Stimulated activated memory B cell treated with anti-CD40 and anti-IgM and Interleukin-4, amounts not matched to agents 10 μg/mL and 1 μg/mL and 100 μg/mL, for 72 hours (primary cell): ENCODE data around the gene KSR1.
"Not testable (repeated sequence)": the region's sequence is repeated elsewhere in the genome, so short reads cannot be mapped to it uniquely, and the experiment has no call there.

Experiments used
- ATAC-seq: fragments of 150-1000 bp; cut with Tn5 transposase; 2 replicates; pipeline ENCODE4 v1.10.0; 2021
- H3K27ac Mint-ChIP-seq: one replicate; pipeline ENCODE4 v1.8.0; 2022; ENCODE audit warnings: mild to moderate bottlenecking, mixed read lengths
- H3K27me3 Mint-ChIP-seq: one replicate; pipeline ENCODE4 v1.8.0; 2022; ENCODE audit warnings: mixed read lengths
- H3K36me3 Mint-ChIP-seq: one replicate; pipeline ENCODE4 v1.8.0; 2022; ENCODE audit warnings: mixed read lengths
- H3K4me1 Mint-ChIP-seq: one replicate; pipeline ENCODE4 v1.8.0; 2022; ENCODE audit warnings: mixed read lengths
- H3K4me3 Mint-ChIP-seq: one replicate; pipeline ENCODE4 v1.8.0; 2022; ENCODE audit warnings: mild to moderate bottlenecking, moderate library complexity, mixed read lengths
- H3K9me3 Mint-ChIP-seq: one replicate; pipeline ENCODE4 v1.8.0; 2022; ENCODE audit warnings: mixed read lengths

Gene KSR1

DNA sequence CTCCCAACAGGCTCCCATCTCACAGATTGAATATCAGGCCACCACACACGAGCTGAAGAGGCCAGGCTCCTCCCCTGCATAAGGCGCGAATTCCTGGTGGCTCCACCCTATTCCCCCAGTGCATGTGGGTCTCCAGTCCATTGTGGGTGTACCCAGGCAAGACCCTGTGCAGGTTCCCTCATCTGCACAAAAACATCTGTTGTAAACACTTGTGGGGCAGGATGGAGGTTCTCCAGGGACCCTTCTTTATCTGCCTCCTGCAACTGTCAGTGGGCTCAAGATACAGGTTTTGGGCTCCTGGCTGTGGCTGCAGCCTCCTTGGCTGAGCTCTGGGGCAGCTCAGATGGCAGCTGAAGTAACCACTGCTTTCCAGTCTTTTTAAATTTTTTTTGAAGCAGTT lies 157.2 kb downstream of the KSR1 start:
- Mint-ChIP-seq H3K4me1 (peaks cover 7% of the 10 kb centered on the region), H3K9me3 (no peaks in the 10 kb centered on the region), H3K4me3 (no peak overlapping the region), H3K27ac (no peak overlapping the region), H3K36me3 (peaks cover 75% of the 10 kb centered on the region), H3K27me3 (no peaks in the 10 kb centered on the region)
- ATAC-seq, result no peak

DNA sequence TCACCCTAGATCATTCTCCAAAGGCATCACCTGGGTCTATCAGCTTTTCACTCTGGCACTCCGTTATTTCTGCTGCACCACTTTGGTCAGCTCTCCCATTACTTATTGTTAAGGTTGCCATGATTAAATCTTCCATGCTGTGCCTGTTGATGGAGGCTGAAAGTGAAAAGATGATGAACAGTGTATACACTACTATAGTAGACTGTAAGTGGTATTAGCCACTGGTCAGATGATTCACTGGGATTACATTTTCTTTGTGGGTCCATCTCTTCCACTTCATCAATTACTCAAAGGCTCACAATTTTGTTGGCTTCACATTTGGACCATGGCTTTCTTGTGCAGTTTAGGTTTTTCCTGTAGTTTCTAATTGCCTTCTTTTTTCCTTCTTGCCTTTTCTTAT lies 158.9 kb downstream of the KSR1 start:
- Mint-ChIP-seq H3K9me3 (no peaks in the 10 kb centered on the region), H3K36me3 (peaks cover 65% of the 10 kb centered on the region), H3K27ac (no peak overlapping the region), H3K4me3 (no peak overlapping the region), H3K27me3 (no peaks in the 10 kb centered on the region), H3K4me1 (peaks cover 7% of the 10 kb centered on the region)
- no peak for ATAC-seq

DNA sequence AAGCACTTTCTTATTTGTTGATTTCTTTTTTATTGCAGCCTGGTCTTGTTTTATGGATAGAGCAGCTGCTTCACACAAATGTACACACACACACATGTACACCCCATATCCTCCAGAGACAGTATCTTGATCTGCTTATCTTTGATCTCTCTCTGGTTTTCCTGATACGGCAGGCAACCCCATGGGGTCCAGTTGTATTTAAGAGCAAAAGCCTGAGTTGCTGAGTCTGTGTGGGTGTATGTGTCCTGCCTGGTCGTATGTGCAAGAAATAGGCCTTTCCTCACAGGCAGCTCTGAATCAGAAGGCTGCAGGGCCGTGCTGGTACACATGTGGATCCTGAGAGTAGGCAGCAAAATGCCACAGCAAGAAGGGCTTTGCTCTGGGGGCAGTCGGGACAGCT lies 160.2 kb downstream of the KSR1 start:
- ATAC-seq, result no peak
- Mint-ChIP-seq H3K27ac (peak overlapping the region; percentile 64), H3K9me3 (no peaks in the 10 kb centered on the region), H3K27me3 (no peaks in the 10 kb centered on the region), H3K36me3 (peaks cover 66% of the 10 kb centered on the region), H3K4me1 (peaks cover 7% of the 10 kb centered on the region), H3K4me3 (no peak overlapping the region)

DNA sequence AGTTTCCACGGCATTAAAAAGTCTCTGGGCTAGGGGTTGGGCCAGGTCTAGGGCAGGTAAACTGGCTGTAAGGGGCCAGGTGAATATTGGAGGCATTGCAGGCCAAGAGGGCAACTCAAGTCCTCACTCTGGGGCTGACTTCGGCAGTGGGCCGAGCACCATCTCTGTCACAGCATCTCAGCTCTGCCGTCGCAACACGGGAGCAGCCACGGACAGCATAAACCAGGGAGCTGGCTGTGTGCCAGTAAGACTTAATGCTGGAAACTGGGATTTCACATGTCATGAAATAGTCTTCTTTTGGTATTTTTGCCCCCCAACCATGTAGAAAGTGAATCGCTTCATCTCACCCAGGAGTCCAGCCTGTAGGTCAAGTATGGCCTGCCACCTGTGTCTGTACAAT lies 162.2 kb downstream of the KSR1 start:
- H3K27ac Mint-ChIP-seq, result no peak overlapping the region
- H3K36me3 Mint-ChIP-seq, result peaks cover 63% of the 10 kb centered on the region
- peaks cover 7% of the 10 kb centered on the region for H3K4me1 Mint-ChIP-seq
- H3K27me3 Mint-ChIP-seq, result no peaks in the 10 kb centered on the region
- no peak overlapping the region for H3K4me3 Mint-ChIP-seq
- H3K9me3 Mint-ChIP-seq, result no peaks in the 10 kb centered on the region
- no peak for ATAC-seq

GRCh38 chr17:27620721-27621120 lies 164.5 kb downstream of the KSR1 start:
- Mint-ChIP-seq H3K4me1 (peaks cover 7% of the 10 kb centered on the region), H3K9me3 (no peaks in the 10 kb centered on the region), H3K4me3 (no peak overlapping the region), H3K27me3 (no peaks in the 10 kb centered on the region), H3K36me3 (peaks cover 63% of the 10 kb centered on the region), H3K27ac (no peak overlapping the region)
- no peak for ATAC-seq

DNA sequence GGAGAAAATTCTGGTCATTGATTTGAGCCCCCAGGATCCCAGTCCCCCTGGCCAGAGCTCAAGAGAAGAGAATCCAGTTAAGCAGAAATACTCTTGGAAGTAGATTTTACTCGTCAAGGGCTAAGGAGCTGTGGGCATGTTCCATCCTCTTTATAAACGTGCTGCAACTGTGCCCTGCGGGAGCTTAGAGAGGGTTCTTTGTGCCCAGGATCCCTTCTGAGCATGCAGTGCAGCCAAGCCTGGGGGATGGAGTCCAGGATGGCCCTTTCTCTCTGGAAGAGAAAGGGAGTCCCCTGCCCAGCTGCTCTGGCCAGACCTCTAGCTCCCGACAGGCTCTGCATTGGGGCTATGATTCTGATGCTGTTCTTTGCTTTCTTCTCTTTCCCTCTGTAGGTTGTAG lies 165.3 kb downstream of the KSR1 start:
- Mint-ChIP-seq H3K27ac (no peak overlapping the region), H3K9me3 (peaks cover 3% of the 10 kb centered on the region), H3K36me3 (peaks cover 63% of the 10 kb centered on the region), H3K4me1 (peaks cover under 1% of the 10 kb centered on the region), H3K27me3 (no peaks in the 10 kb centered on the region), H3K4me3 (no peak overlapping the region)
- no peak for ATAC-seq

GRCh38 chr17:27621942-27622559 lies 165.8 kb downstream of the KSR1 start:
- Mint-ChIP-seq H3K4me3 (no peak overlapping the region), H3K36me3 (peaks cover 60% of the 10 kb centered on the region), H3K9me3 (peaks cover 3% of the 10 kb centered on the region), H3K27ac (no peak overlapping the region), H3K4me1 (no peaks in the 10 kb centered on the region), H3K27me3 (no peaks in the 10 kb centered on the region)
- no peak for ATAC-seq

- no peaks in the 10 kb centered on the region for H3K4me1 Mint-ChIP-seq
- H3K4me3 Mint-ChIP-seq, result no peak overlapping the region
- ATAC-seq, result no peak
- H3K36me3 Mint-ChIP-seq, result peaks cover 51% of the 10 kb centered on the region
- H3K27me3 Mint-ChIP-seq, result no peaks in the 10 kb centered on the region
- H3K27ac Mint-ChIP-seq, result no peak overlapping the region
- peaks cover 3% of the 10 kb centered on the region for H3K9me3 Mint-ChIP-seq
These were observed 166.7 kb downstream of the KSR1 start for GRCh38 chr17:27622986-27623385.

- Mint-ChIP-seq H3K4me1 (no peaks in the 10 kb centered on the region), H3K36me3 (peaks cover 51% of the 10 kb centered on the region), H3K4me3 (no peak overlapping the region), H3K27me3 (no peaks in the 10 kb centered on the region), H3K9me3 (peaks cover 3% of the 10 kb centered on the region), H3K27ac (no peak overlapping the region)
- no peak for ATAC-seq
These were observed 167.4 kb downstream of the KSR1 start for GRCh38 chr17:27623614-27624013.

DNA sequence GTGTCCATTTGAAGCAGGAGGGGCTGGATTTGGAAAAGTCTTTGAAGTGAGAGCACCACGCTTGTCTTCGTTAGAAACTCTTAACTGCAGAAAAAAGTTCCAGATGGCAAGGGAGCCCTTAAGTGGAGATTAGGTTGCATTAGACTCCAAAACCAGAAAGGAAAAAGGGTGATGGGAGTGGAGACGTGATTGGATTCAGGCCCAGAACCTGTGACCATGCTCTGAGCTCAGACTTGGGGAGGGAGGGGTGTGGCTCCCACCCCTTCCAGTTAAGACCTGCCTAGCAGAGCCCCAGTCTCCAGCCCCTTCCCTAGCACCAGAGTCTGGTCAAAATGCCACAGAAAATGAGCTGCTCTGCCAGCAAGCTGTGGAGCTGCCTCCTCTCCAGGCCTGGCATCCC lies 168.3 kb downstream of the KSR1 start:
- Mint-ChIP-seq H3K27ac (no peak overlapping the region), H3K4me1 (no peaks in the 10 kb centered on the region), H3K27me3 (no peaks in the 10 kb centered on the region), H3K4me3 (no peak overlapping the region), H3K9me3 (peaks cover 3% of the 10 kb centered on the region), H3K36me3 (peaks cover 51% of the 10 kb centered on the region)
- no peak for ATAC-seq

DNA sequence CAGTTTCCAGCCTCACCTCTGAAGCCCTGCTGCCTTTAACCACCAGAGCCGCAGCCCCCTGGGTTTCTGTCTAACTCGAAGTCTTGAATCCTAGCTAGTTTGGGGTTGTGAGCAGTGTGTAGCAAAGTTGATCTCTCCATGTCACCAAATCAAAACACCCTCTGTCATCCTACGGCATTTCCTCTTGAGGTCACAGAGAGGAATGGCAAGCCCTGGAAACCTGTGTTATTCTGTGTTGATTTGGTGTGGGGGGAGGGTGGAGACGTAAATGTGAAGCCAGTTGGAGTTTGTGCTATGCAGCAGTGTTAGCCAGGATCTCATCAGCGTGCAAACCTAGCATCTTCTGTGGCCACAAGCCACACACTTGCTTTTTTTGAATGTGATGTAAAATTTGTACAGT lies 169.6 kb downstream of the KSR1 start:
- H3K9me3 Mint-ChIP-seq, result peaks cover 3% of the 10 kb centered on the region
- no peaks in the 10 kb centered on the region for H3K27me3 Mint-ChIP-seq
- peaks cover 4% of the 10 kb centered on the region for H3K4me1 Mint-ChIP-seq
- no peak for ATAC-seq
- H3K36me3 Mint-ChIP-seq, result peaks cover 48% of the 10 kb centered on the region
- H3K4me3 Mint-ChIP-seq, result no peak overlapping the region
- H3K27ac Mint-ChIP-seq, result no peak overlapping the region

- H3K4me3 Mint-ChIP-seq, result no peak overlapping the region
- ATAC-seq, result no peak
These were observed 171.3 kb downstream of the KSR1 start for GRCh38 chr17:27627514-27627913.

DNA sequence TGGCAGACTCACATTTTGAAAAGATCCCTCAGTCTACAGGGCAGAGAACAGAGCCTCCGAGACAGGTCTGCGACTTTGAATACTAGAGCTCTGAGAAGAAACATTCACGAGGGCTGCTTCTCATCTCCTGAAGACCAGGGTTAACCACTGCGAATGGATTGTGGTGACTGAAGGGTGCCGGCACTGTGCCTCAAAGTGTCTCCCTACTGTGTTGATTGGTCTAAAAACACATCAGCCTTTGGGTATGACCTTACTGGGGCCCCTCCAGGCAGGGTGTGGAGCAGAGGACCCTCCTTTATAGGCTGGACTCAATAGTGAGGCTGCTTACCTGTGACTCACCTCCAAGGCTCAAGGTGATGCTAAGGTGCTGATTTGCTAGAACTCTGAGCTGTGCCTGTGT lies 172.1 kb downstream of the KSR1 start:
- Mint-ChIP-seq H3K27ac (no peak overlapping the region), H3K9me3 (peaks cover 3% of the 10 kb centered on the region), H3K36me3 (peaks cover 32% of the 10 kb centered on the region), H3K4me1 (peaks cover 24% of the 10 kb centered on the region), H3K27me3 (no peaks in the 10 kb centered on the region), H3K4me3 (no peak overlapping the region)
- no peak for ATAC-seq

More at GRCh38 chr17:27627514-27627913, 171.3 kb downstream of the KSR1 start:
- Mint-ChIP-seq H3K4me1 (peaks cover 20% of the 10 kb centered on the region), H3K9me3 (peaks cover 3% of the 10 kb centered on the region), H3K27me3 (no peaks in the 10 kb centered on the region), H3K27ac (no peak overlapping the region), H3K36me3 (peaks cover 36% of the 10 kb centered on the region)

- Mint-ChIP-seq H3K4me1 (peaks cover 28% of the 10 kb centered on the region), H3K36me3 (peaks cover 24% of the 10 kb centered on the region)
- not testable (repeated sequence) for H3K9me3 Mint-ChIP-seq, H3K27me3 Mint-ChIP-seq, H3K27ac Mint-ChIP-seq, H3K4me3 Mint-ChIP-seq, ATAC-seq
These were observed 173.0 kb downstream of the KSR1 start for GRCh38 chr17:27629260-27629659.

DNA sequence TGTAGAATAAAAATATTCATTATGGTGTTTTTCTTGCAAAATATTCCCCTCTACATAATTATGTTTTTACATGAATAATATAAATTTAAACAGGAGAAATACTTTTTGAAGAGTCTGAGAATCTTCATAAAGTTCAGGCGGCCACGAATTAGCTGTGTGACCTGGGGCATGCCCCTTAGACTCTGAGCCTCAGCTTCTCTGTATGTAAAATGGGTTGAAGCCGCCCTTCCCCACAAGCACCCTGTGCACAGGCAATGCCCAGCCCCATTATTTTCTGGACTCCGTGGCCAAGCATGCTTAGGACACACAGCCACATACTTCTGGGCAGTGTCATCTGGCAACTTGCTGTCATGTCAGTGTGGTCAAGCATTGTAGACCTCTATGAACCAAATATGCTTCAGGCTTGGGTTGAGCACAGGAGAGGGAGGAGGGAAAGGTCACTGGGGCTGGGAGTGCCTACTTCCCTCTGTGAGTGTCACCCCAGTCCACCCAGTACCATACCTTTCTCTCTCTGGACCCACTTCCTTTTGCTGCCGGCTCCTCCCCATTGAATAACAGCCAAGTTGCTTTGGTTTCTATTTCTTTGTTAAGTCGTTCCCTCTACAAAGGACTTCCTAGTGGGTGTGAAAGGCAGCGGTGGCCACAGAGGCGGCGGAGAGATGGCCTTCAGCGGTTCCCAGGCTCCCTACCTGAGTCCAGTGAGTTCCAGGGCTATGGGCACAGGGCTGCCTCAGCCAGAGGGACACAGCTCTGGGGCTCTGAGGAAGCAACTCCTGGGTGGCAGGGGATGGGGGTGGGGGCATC lies 174.6 kb downstream of the KSR1 start, which contains the start of gene LGALS9:
Gene LGALS9, plus strand, starts transcription at position 582 of the 804 bp plus-strand sequence. Its CDS starts 78 bp downstream, at position 660.
- peak within 1 kb of the TSS; percentile 92 for H3K27ac Mint-ChIP-seq

GRCh38 chr17:27631411-27631760 lies 175.1 kb downstream of the KSR1 start:
- Mint-ChIP-seq H3K4me1 (peaks cover 47% of the 10 kb centered on the region), H3K4me3 (peak overlapping the region; percentile 85), H3K36me3 (peaks cover 9% of the 10 kb centered on the region)

More for the DNA sequence above, 174.6 kb downstream of the KSR1 start, which contains the start of gene LGALS9:
- Mint-ChIP-seq H3K4me3 (peak within 1 kb of the TSS; percentile 85), H3K9me3 (peaks cover 3% of the 10 kb centered on the region), H3K36me3 (peaks cover 15% of the 10 kb centered on the region), H3K4me1 (peaks cover 43% of the 10 kb centered on the region), H3K27me3 (no peaks in the 10 kb centered on the region)
- ATAC-seq, result peak; percentile 81

More at GRCh38 chr17:27631411-27631760, 175.1 kb downstream of the KSR1 start:
- Mint-ChIP-seq H3K9me3 (peaks cover 2% of the 10 kb centered on the region), H3K27me3 (no peaks in the 10 kb centered on the region), H3K27ac (peak overlapping the region; percentile 92)
- ATAC-seq, result peak; percentile 84
